ENCODE measurements around the gene MBOAT2. TPM values are rescaled to one million over a fixed set of nuclear protein-coding genes. Genes with fewer than 3 reads are reported as not detected.

The MBOAT2 gene
- polyA plus RNA-seq, 3 donors = 5.1 to 9.0 (median 5.5) TPM

- Histone ChIP-seq H3K79me2 (ENCODE audit: insufficient read depth, low read length) (peaks cover 66% of the 10 kb centered on the region), H3K9ac (ENCODE audit: insufficient read depth, low read length, poor library complexity, severe bottlenecking) (no peak overlapping the region), H3K4me2 (replicated peaks; ENCODE audit: extremely low read depth, low read length, poor library complexity, severe bottlenecking) (no peak overlapping the region), H3K9me3 (replicated peaks in 1 of 2; ENCODE audit: control insufficient read depth in 1 of 2, insufficient read depth in 1 of 2, low read length in 2 of 2) (no peaks in the 10 kb centered on the region), H3K36me3 (replicated peaks in 1 of 2; ENCODE audit: control insufficient read depth in 1 of 2, insufficient read depth in 2 of 2, low read length in 2 of 2) (no peaks in the 10 kb centered on the region), H4K20me1 (ENCODE audit: insufficient read depth, low read length) (no peaks in the 10 kb centered on the region), H3K4me1 (ENCODE audit: control insufficient read depth in 1 of 2, insufficient read depth in 2 of 2, low read length in 2 of 2) (peaks cover 27 to 37% of the 10 kb centered on the region in 2 donors), H3K27me3 (ENCODE audit: control insufficient read depth in 2 of 2, insufficient read depth in 2 of 2, low read length in 2 of 2) (no peaks in the 10 kb centered on the region), H3K27ac (ENCODE audit: low read depth in 1 of 2, low read length in 2 of 2) (no peak overlapping the region), H2AFZ (ENCODE audit: insufficient read depth, low read depth, low read length, poor library complexity, severe bottlenecking) (no peak overlapping the region), H3K4me3 (replicated peaks in 1 of 3; ENCODE audit: low read depth in 2 of 3, low read length in 3 of 3) (no peak overlapping the region)
- TF ChIP-seq CTCF (IDR thresholded peaks at IDR 0.05) = no peak
- H3K27ac Mint-ChIP-seq = no peak overlapping the region
- H3K4me1 Mint-ChIP-seq = peaks cover 43% of the 10 kb centered on the region
- no CpG with 5 or more reads among the region's 8 CpGs for WGBS (ENCODE audit: insufficient coverage)
- H3K9me3 Mint-ChIP-seq = no peaks in the 10 kb centered on the region
- DNase-seq = no peak
- intact Hi-C loops (cut with micrococcal nuclease) = loop anchor here in 1 of 2 donors (10.0 kb wide), 1 partner anchor 167 kb away; the partner anchor contains the start of gene KIDINS220
- no peaks in the 10 kb centered on the region for H3K36me3 Mint-ChIP-seq
- H3K27me3 Mint-ChIP-seq (ENCODE audit: low read depth in 3 of 3) = peaks cover 0 to 2% (median 2%) of the 10 kb centered on the region in 3 donors
- no peak overlapping the region for H3K4me3 Mint-ChIP-seq
These were observed 1.7 kb downstream of the MBOAT2 start for GRCh38 chr2:9001778-9002177.

GRCh38 chr2:9001229-9001628 lies 2.3 kb downstream of the MBOAT2 start:
- H3K9ac ChIP-seq (ENCODE audit: insufficient read depth, low read length, poor library complexity, severe bottlenecking) = no peak overlapping the region
- intact Hi-C loops (cut with micrococcal nuclease) = loop anchor here in 1 of 2 donors (10.0 kb wide), 1 partner anchor 166 kb away; the partner anchor contains the start of gene KIDINS220

More at GRCh38 chr2:9001229-9001628, 2.3 kb downstream of the MBOAT2 start:
- no peaks in the 10 kb centered on the region for H3K9me3 Mint-ChIP-seq
- peaks cover 49% of the 10 kb centered on the region for H3K4me1 Mint-ChIP-seq
- peaks cover 0 to 2% (median 2%) of the 10 kb centered on the region in 3 donors for H3K27me3 Mint-ChIP-seq (ENCODE audit: low read depth in 3 of 3)
- H3K36me3 Mint-ChIP-seq = no peaks in the 10 kb centered on the region
- Histone ChIP-seq H3K4me2 (replicated peaks; ENCODE audit: extremely low read depth, low read length, poor library complexity, severe bottlenecking) (no peak overlapping the region), H3K27me3 (ENCODE audit: control insufficient read depth in 2 of 2, insufficient read depth in 2 of 2, low read length in 2 of 2) (no peaks in the 10 kb centered on the region), H3K36me3 (replicated peaks in 1 of 2; ENCODE audit: control insufficient read depth in 1 of 2, insufficient read depth in 2 of 2, low read length in 2 of 2) (no peaks in the 10 kb centered on the region), H3K4me3 (replicated peaks in 1 of 3; ENCODE audit: low read depth in 2 of 3, low read length in 3 of 3) (no peak overlapping the region), H3K4me1 (ENCODE audit: control insufficient read depth in 1 of 2, insufficient read depth in 2 of 2, low read length in 2 of 2) (peaks cover 33 to 43% of the 10 kb centered on the region in 2 donors), H4K20me1 (ENCODE audit: insufficient read depth, low read length) (no peaks in the 10 kb centered on the region), H3K79me2 (ENCODE audit: insufficient read depth, low read length) (peaks cover 71% of the 10 kb centered on the region), H3K9me3 (replicated peaks in 1 of 2; ENCODE audit: control insufficient read depth in 1 of 2, insufficient read depth in 1 of 2, low read length in 2 of 2) (no peaks in the 10 kb centered on the region), H2AFZ (ENCODE audit: insufficient read depth, low read depth, low read length, poor library complexity, severe bottlenecking) (no peak overlapping the region), H3K27ac (ENCODE audit: low read depth in 1 of 2, low read length in 2 of 2) (no peak overlapping the region)
- no peak for DNase-seq
- no peak overlapping the region for H3K4me3 Mint-ChIP-seq
- no peak for TF ChIP-seq CTCF (IDR thresholded peaks at IDR 0.05)
- WGBS (ENCODE audit: insufficient coverage) = 67% methylated on average over 3 of the region's 5 CpGs
- no peak overlapping the region for H3K27ac Mint-ChIP-seq

Measured in CD14-positive monocyte (primary cell).